IPS DF 6.9 (cell line): Measurements from ENCODE around the gene SLC1A2.
A peak's percentile ranks its signal among the peaks of the same experiment; 100 is the strongest.

Experiments
- DNase-seq: peaks from one replicate; pipeline ENCODE4 v3.0.0-alpha.2; 2013; ENCODE audit warnings: low read depth, low spot score
- H3K27ac ChIP-seq: one replicate; pipeline ENCODE4 v1.5.1; 2013; ENCODE audit warnings: low read length, control low read depth
- H3K27me3 ChIP-seq: 2 replicates; pipeline ENCODE4 v1.6.1; 2013; ENCODE audit warnings: mild to moderate bottlenecking, low read length; ENCODE audit not compliant: control insufficient read depth, insufficient read depth
- H3K36me3 ChIP-seq: 2 replicates; pipeline ENCODE4 v1.6.1; 2013; ENCODE audit warnings: low read length; ENCODE audit not compliant: control insufficient read depth, insufficient read depth
- H3K4me1 ChIP-seq: 2 replicates; pipeline ENCODE4 v1.6.1; 2013; ENCODE audit warnings: low read length; ENCODE audit not compliant: control insufficient read depth, insufficient read depth
- H3K4me3 ChIP-seq: 2 replicates; pipeline ENCODE4 v1.5.1; 2013; ENCODE audit warnings: mild to moderate bottlenecking, low read length
- H3K9me3 ChIP-seq: 2 replicates; pipeline ENCODE4 v1.6.1; 2013; ENCODE audit warnings: low read length, inconsistent platforms; ENCODE audit not compliant: control insufficient read depth, insufficient read depth
- WGBS: extraction: QIAGEN DNeasy Blood & Tissue Kit; methylation state at CpG from one replicate; pipeline ENCODE4 v1.1.7; 2013; ENCODE audit warnings: mixed read lengths, missing lambda C conversion rate; ENCODE audit not compliant: insufficient read length, insufficient coverage; 5-methylcytosine and 5-hydroxymethylcytosine counted together

The SLC1A2 gene

GRCh38 chr11:35391922-35392688 lies 27.3 kb downstream of the SLC1A2 start:
- no peaks in the 10 kb centered on the region for H3K9me3 ChIP-seq
- no peak overlapping the region for H3K4me3 ChIP-seq
- no peaks in the 10 kb centered on the region for H3K27me3 ChIP-seq
- H3K4me1 ChIP-seq = 0 out of 2 replicates have a peak, but pooled peaks cover 2% of the 10 kb centered on the region
- peak; percentile 48 for DNase-seq
- no CpG with 5 or more reads among the region's 13 CpGs for WGBS
- H3K36me3 ChIP-seq = no peaks in the 10 kb centered on the region
- H3K27ac ChIP-seq = no peak overlapping the region

GRCh38 chr11:35390737-35391682 lies 28.3 kb downstream of the SLC1A2 start:
- no peak overlapping the region for H3K27ac ChIP-seq
- no peak overlapping the region for H3K4me3 ChIP-seq
- H3K27me3 ChIP-seq = no peaks in the 10 kb centered on the region
- no peaks in the 10 kb centered on the region for H3K9me3 ChIP-seq
- WGBS = no CpG with 5 or more reads among the region's 13 CpGs
- H3K4me1 ChIP-seq = 0 out of 2 replicates have a peak, but pooled peaks cover 2% of the 10 kb centered on the region
- DNase-seq = no peak
- no peaks in the 10 kb centered on the region for H3K36me3 ChIP-seq

- Histone ChIP-seq H3K4me3 (no peak overlapping the region), H3K4me1 (0 out of 2 replicates have a peak, but pooled peaks cover 2% of the 10 kb centered on the region), H3K27ac (no peak overlapping the region), H3K9me3 (no peaks in the 10 kb centered on the region), H3K27me3 (no peaks in the 10 kb centered on the region), H3K36me3 (no peaks in the 10 kb centered on the region)
- no CpG with 5 or more reads among the region's 6 CpGs for WGBS
- no peak for DNase-seq
These were observed 29.4 kb downstream of the SLC1A2 start for GRCh38 chr11:35389897-35390465.

- H3K36me3 ChIP-seq = no peaks in the 10 kb centered on the region
- no CpG with 5 or more reads among the region's 1 CpG for WGBS
- no peak for DNase-seq
- H3K4me1 ChIP-seq = 0 out of 2 replicates have a peak, but pooled peaks cover 2% of the 10 kb centered on the region
- no peak overlapping the region for H3K4me3 ChIP-seq
- H3K27me3 ChIP-seq = no peaks in the 10 kb centered on the region
- no peaks in the 10 kb centered on the region for H3K9me3 ChIP-seq
- no peak overlapping the region for H3K27ac ChIP-seq
These were observed 30.2 kb downstream of the SLC1A2 start for GRCh38 chr11:35389112-35389511.

- no peak overlapping the region for H3K4me3 ChIP-seq
- H3K36me3 ChIP-seq = no peaks in the 10 kb centered on the region
- H3K4me1 ChIP-seq = 0 out of 2 replicates have a peak, but pooled peaks cover 2% of the 10 kb centered on the region
- no peak for DNase-seq
- whole genome bisulfite sequencing = no CpG with 5 or more reads among the region's 5 CpGs
- no peaks in the 10 kb centered on the region for H3K9me3 ChIP-seq
- no peak overlapping the region for H3K27ac ChIP-seq
- no peaks in the 10 kb centered on the region for H3K27me3 ChIP-seq
These were observed 31.3 kb downstream of the SLC1A2 start for GRCh38 chr11:35388061-35388460.

- Histone ChIP-seq H3K4me1 (no peaks in the 10 kb centered on the region), H3K27me3 (no peaks in the 10 kb centered on the region), H3K27ac (no peak overlapping the region), H3K4me3 (no peak overlapping the region), H3K9me3 (no peaks in the 10 kb centered on the region), H3K36me3 (no peaks in the 10 kb centered on the region)
- DNase-seq = no peak
- 100% methylated on average over 1 of the region's 4 CpGs for WGBS
These were observed 32.0 kb downstream of the SLC1A2 start for GRCh38 chr11:35387111-35387982.

GRCh38 chr11:35383953-35384352 lies 35.4 kb downstream of the SLC1A2 start:
- Histone ChIP-seq H3K4me1 (no peaks in the 10 kb centered on the region), H3K27ac (no peak overlapping the region), H3K9me3 (no peaks in the 10 kb centered on the region), H3K4me3 (no peak overlapping the region), H3K36me3 (no peaks in the 10 kb centered on the region), H3K27me3 (no peaks in the 10 kb centered on the region)
- DNase-seq = no peak
- WGBS = no CpG with 5 or more reads among the region's 5 CpGs

GRCh38 chr11:35381709-35382322 lies 37.5 kb downstream of the SLC1A2 start:
- H3K27me3 ChIP-seq = no peaks in the 10 kb centered on the region
- no CpG with 5 or more reads among the region's 4 CpGs for WGBS
- no peak overlapping the region for H3K4me3 ChIP-seq
- H3K27ac ChIP-seq = no peak overlapping the region
- H3K9me3 ChIP-seq = no peaks in the 10 kb centered on the region
- H3K4me1 ChIP-seq = no peaks in the 10 kb centered on the region
- DNase-seq = no peak
- H3K36me3 ChIP-seq = no peaks in the 10 kb centered on the region

GRCh38 chr11:35380603-35381002 lies 38.8 kb downstream of the SLC1A2 start:
- no peak overlapping the region for H3K4me3 ChIP-seq
- no CpG with 5 or more reads among the region's 5 CpGs for WGBS
- H3K27me3 ChIP-seq = no peaks in the 10 kb centered on the region
- DNase-seq = no peak
- H3K36me3 ChIP-seq = no peaks in the 10 kb centered on the region
- H3K4me1 ChIP-seq = no peaks in the 10 kb centered on the region
- H3K9me3 ChIP-seq = no peaks in the 10 kb centered on the region
- H3K27ac ChIP-seq = no peak overlapping the region
